ENCODE data around the gene WNT1. TPM values are rescaled to one million over a fixed set of nuclear protein-coding genes. Genes with fewer than 3 reads are reported as not detected.

WNT1 gene
- polyA plus RNA-seq, 3 donors: not detected

DNA sequence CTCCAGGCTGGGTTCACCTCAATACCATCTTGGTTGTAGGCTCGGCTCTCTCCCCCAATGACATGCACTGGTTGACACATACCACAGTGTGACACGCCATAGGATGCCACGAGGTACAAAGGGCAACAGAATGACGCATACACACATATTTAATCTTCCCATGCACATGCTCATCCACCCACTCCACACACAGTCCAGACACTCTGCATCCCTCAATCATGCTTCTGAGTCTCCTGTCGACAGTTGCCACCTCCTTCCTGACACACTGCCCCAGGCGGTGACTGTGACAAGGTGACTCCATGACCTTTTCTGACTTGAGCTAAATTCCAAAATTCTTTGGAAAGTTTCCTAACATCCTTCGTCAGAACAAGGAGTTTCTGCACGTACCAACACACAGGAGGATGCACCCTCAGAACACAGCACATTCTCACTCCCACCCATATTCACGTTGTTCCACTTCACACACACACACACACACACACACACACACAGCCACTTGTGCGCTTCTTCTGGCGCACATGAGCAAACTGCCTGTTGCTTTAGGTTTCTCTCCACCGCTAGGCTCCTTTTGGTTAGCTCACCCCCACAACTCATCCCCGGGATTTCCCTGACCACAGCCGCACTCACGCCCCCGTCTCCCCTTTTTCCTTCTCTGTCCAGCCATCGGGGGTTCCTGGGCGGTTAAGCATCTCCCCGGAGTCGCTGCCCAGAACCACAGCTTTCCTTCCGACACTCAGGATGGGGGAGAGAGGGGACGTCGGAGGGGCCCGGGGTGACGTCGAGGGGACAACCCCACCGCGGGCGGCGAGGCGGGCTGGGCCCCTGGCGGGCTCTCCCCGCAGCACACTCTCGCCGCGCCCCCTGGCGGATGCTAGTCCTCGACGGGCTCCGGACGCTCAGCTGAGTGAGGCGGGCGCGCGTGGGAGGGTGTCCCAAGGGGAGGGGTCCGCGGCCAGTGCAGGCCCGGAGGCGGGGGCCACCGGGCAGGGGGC, 536 bp upstream of the WNT1 start:
- no peak for DNase-seq (ENCODE audit: extremely low read depth in 1 of 11, low read depth in 9 of 11, low spot score in 4 of 11)

DNA sequence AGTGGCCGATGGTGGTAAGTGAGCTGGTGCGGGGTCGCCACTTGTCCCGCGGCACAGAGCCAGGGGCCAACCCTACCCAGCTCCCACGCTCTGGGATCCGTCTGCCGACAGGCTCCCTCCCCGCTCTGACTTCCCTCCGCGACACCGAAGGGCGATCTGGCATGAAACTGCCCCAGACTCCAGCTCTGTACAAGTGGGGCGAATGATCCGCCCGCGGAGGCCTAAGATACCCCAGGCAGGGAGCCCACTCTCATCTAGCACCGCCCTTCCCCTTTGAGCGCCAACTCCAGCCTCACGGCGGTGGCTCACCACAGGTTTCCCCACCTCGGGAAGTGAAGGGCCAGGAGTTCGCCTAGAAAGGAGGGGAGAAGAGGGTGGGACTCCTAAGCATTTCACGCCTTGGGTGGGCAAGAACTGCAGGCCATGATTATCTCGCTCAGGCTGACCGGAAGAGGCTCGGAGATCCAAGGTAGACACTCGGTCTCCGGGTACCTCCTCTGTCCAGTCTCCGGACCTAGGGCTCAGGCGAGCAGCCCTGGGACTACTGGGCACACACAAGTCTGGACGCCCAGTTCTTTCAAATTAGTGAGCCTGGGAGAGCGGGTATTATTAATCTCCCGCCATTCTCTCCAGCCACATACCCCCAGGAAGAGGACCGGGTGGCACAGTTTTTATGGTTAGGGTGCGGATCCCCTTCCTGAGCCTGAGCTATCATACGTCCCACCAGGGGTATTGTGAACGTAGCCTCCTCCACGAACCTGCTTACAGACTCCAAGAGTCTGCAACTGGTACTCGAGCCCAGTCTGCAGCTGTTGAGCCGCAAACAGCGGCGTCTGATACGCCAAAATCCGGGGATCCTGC, 849 bp downstream of the WNT1 start:
- DNase-seq (ENCODE audit: extremely low read depth in 1 of 11, low read depth in 9 of 11, low spot score in 4 of 11): no peak

DNA sequence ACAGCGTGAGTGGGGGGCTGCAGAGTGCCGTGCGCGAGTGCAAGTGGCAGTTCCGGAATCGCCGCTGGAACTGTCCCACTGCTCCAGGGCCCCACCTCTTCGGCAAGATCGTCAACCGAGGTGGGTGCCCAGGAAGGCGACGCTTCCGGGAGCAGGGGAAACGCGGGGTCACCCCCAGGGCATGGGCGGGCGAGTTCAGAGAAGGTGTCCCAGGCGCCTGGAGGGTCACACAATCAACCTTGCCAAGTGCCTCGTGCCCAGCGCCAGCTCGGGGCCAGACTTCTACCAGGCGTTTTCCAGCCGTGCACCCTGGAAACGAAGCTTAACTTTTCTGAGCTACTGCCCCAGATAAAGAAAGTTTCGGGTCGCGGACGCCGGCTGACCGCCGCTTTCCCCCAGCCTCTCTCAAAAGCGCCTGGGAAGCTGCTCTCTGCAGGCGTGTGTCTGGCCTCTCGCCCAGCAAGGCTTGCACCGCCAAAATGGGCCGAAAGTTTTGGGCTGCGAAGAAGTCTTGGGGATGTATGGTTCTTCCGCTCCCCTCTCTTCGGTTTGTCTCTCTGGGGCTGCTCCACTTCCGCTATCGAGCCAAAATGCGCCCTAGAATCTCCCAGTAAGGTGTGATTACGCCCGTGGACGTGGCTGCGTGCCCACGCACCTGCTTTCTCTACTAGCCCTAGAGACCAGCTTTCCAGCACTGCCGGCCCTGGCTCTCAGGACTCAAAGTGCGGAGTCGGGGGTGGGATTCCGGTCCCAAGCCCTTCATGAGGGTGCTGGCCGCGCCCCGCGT, 1.7 kb downstream of the WNT1 start:
- DNase-seq (ENCODE audit: extremely low read depth in 1 of 11, low read depth in 9 of 11, low spot score in 4 of 11): no peak

GRCh38 chr12:48980389-48980952, 2.3 kb downstream of the WNT1 start:
- no peak for DNase-seq (ENCODE audit: extremely low read depth in 1 of 11, low read depth in 9 of 11, low spot score in 4 of 11)

- no peak for DNase-seq (ENCODE audit: extremely low read depth in 1 of 11, low read depth in 9 of 11, low spot score in 4 of 11)
Measured at GRCh38 chr12:48980953-48981756, 3.0 kb downstream of the WNT1 start.

- no peak for DNase-seq (ENCODE audit: extremely low read depth in 1 of 11, low read depth in 9 of 11, low spot score in 4 of 11)
Measured at GRCh38 chr12:48981757-48982157, 3.6 kb downstream of the WNT1 start.

DNA sequence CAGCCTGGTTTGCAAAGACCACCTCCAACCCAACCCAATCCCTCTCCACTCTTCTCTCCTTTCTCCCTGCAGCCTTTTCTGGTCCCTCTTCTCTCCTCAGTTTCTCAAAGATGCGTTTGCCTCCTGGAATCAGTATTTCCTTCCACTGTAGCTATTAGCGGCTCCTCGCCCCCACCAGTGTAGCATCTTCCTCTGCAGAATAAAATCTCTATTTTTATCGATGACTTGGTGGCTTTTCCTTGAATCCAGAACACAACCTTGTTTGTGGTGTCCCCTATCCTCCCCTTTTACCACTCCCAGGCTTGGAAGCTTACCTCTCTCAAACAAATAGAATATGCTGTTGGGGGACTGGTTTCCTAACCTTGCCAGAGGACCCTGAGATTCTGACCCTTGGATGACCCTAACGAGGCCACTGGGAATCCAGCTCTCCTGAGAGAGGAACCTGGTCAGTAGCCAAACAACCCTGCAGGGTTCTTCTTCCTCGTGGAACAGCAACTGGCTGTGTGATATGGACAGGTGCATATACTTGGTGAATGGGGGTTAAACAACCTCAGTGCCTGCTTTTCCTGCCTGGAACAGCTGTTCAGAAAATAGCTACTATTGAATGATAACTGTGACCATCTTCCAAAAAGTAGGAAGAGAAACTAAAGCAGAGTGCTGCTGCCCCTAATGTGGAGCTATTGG, 4.4 kb downstream of the WNT1 start:
- DNase-seq (ENCODE audit: extremely low read depth in 1 of 11, low read depth in 9 of 11, low spot score in 4 of 11): no peak

DNA sequence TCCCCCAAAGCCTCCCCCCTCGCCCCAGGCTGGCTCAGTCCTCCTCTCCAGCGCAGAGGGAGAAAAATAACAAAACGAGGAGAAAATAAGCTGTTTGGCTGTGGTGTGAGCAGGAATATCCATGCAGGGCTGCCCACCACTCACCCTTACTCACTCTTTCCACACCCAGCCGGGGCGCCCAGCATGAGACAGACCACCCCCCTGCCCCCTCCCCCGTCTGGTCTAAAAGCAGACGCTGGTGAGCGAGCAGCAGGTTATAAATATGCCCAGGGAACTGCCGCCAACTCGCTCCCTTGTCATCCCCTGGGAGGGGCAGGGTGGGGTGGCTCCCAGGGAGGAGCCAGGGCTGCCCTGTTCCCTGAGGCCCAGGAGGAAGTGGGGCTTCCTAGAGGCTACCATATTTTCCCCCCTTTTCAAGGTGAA, 7.4 kb downstream of the WNT1 start:
- DNase-seq (ENCODE audit: extremely low read depth in 1 of 11, low read depth in 9 of 11, low spot score in 4 of 11): no peak

DNA sequence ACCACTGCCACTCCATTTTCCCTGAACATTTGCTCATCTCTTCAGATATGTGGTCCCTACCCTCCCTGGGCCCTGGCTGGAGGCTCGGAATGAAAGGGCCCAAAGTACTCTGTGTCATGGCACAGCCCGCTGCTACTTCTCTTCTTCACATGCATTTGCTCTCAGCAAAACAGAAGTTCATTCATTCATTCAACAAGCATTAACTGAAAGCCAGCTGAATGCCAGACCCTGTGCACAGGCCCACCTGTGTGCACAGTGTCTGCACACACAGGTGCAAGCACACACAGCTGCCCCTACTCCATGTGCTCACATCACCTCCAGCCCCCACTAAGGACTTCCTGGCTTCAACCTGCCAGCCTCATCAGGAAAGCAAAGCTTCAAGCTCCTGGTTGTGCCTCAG, 7.8 kb downstream of the WNT1 start:
- no peak for DNase-seq (ENCODE audit: extremely low read depth in 1 of 11, low read depth in 9 of 11, low spot score in 4 of 11)

GRCh38 chr12:48986720-48987291, 8.7 kb downstream of the WNT1 start:
- no peak for DNase-seq (ENCODE audit: extremely low read depth in 1 of 11, low read depth in 9 of 11, low spot score in 4 of 11)

DNA sequence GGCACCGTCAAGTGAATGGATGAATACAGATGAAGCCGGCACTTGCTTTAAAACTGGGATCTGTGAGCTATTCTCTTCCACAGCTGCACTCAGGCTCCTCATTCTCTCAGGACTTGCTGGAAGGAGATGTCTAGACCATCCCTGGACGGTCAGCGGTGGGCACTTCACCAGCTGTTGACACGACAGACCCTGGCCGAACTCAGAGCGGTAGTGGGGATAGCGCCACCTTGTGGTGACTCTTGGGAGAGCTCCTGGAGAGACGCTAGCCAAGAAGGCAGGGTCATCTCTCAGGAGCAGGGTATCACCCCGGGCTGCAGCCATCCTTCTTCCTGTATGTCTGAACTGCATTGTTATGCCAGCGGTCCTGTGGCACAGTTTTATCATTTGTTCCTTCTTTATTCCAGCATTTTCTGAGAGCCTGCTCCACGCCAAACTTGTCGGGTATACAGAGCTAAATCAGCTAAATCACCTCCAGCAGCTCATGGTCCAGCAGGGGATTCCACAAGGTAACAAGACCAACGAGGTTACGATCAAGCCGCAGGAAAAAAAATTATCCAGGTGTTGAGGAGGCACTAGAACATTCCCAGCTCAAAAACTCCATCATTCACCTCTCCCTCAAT, 10.0 kb downstream of the WNT1 start:
- DNase-seq (ENCODE audit: extremely low read depth in 1 of 11, low read depth in 9 of 11, low spot score in 4 of 11): no peak

DNA sequence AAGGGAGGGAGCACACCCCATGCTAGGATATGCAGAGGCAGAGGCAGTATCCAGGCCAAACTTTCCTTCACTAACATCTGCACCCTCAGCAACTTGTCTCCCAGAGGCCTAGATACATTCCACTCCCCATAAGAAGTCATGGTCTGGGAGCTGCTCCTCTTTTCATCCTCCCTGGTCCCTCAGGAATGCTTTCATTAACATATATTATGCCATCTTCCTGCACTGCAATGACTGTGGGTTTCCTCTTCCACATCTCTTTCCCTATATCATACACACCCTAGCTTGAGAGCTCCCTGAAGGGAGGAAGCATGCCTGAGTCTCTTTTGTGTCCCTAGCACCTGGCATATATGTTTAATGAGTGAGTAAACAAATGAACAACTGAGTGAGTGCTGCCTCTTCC, 12.4 kb downstream of the WNT1 start:
- DNase-seq (ENCODE audit: extremely low read depth in 1 of 11, low read depth in 9 of 11, low spot score in 4 of 11): no peak

GRCh38 chr12:48991247-48992050, 13.3 kb downstream of the WNT1 start:
- no peak for DNase-seq (ENCODE audit: extremely low read depth in 1 of 11, low read depth in 9 of 11, low spot score in 4 of 11)

- no peak for DNase-seq (ENCODE audit: extremely low read depth in 1 of 11, low read depth in 9 of 11, low spot score in 4 of 11)
Measured at GRCh38 chr12:48993787-48994186, 15.7 kb downstream of the WNT1 start.

DNA sequence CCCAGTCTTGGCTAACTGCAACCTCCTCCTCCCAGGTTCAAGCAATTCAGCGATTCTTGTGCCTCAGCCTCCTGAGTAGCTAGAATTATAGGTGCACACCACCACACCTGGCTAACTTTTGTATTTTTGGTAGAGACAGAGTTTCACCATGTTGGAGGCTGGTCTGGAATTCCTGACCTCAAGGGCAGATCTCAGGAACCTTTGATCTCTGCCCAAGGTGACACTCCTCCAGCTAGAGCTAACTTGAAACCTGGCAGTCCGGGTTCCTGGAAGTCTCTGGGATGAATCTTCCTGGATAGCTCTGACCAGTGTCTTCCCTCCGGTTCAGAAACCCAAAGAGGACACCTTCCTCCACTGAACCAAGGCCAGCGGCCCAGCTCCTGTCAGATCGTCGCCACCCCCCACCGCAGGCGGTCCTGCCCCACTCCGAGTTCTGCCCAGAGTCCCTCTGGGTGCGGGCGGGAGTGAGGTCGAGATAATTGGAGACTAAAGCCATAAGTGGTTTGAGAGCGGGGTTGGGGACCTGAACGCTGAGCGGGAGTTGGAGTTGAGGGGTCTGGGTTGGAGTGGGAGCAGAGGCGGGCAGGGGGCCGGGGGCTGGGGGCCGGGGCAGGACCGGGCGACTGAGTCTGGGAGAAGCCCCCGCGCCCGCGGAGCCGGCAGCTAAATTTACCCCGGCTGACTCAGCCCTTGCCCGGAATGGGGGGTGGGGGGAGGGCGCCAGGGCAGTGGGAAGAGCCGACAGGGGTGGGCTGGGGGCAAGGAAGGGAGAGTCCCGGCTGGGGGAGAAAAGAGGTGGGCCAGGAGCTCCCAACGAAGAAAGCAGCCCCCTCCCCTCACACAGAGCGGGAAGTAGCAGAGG, 16.3 kb downstream of the WNT1 start:
- no peak for DNase-seq (ENCODE audit: extremely low read depth in 1 of 11, low read depth in 9 of 11, low spot score in 4 of 11)

Data from renal cortex interstitium (tissue), 11 donors.